ENCODE data around the gene CCL1.

- TF ChIP-seq CTCF (conservative IDR thresholded peaks at IDR 0.05 in 1 of 2, IDR thresholded peaks at IDR 0.05 in 1 of 2; ENCODE audit: low read depth in 1 of 2, low read length in 2 of 2) (no peak), EZH2 (IDR thresholded peaks at IDR 0.05; ENCODE audit: low read length, missing control alignments) (no peak)
Measured at GRCh38 chr17:34398990-34399389, 36.0 kb upstream of the CCL1 start.
